GM12892 (cell line): ENCODE data around the gene CGNL1.

Experiments used
- POLR2A ChIP-seq: IDR thresholded peaks from 2 replicates; pipeline ENCODE4 v1.6.1; 2011; ENCODE audit warnings: low read depth, low read length, control low read depth
- POLR2AphosphoS5 ChIP-seq: IDR thresholded peaks from 2 replicates; pipeline ENCODE4 v1.6.1; 2011; ENCODE audit warnings: low read depth, low read length, control low read depth

GRCh38 chr15:57596978-57597377 lies 220.7 kb downstream of the CGNL1 start:
- no peak for TF ChIP-seq POLR2A
- TF ChIP-seq POLR2AphosphoS5 = no peak
